GM12878 (cell line): ENCODE measurements around the gene ETV2. TPM values are rescaled to one million over a fixed set of nuclear protein-coding genes. Genes with fewer than 3 reads are reported as not detected.

Experiments used
- ASH2L ChIP-seq: fragments of 300-600, 200-600 bp; sonication (generic); IDR thresholded peaks from 2 replicates; pipeline ENCODE4 v1.6.1; 2017; ENCODE audit warnings: low read depth, mild to moderate bottlenecking, borderline replicate concordance
- ATF2 ChIP-seq: IDR thresholded peaks from 2 replicates; pipeline ENCODE4 v1.6.1; 2012; ENCODE audit warnings: low read length, inconsistent platforms
- CHD1 ChIP-seq: IDR thresholded peaks from 2 replicates; pipeline ENCODE4 v1.6.1; 2012; ENCODE audit warnings: low read depth, low read length, improper control_type of control experiment
- CTCF ChIP-seq, 3 experiments: IDR thresholded peaks in 2 of 3; conservative IDR thresholded peaks in 1 of 3; 2 replicates each; pipeline ENCODE4 v1.5.1; 2011; ENCODE audit warnings: low read depth in 3 of 3, low read length in 3 of 3, mild to moderate bottlenecking in 3 of 3, control low read depth in 2 of 3, moderate library complexity in 2 of 3, inconsistent platforms in 1 of 3, mixed read lengths in 1 of 3; ENCODE audit not compliant: control insufficient read depth in 2 of 3, insufficient read depth in 1 of 3; ENCODE audit errors: extremely low read depth in 1 of 3
- E4F1 ChIP-seq: fragments of 450-650 bp; IDR thresholded peaks from 2 replicates; pipeline ENCODE4 v1.6.1; 2018; ENCODE audit warnings: borderline replicate concordance, mild to moderate bottlenecking; ENCODE audit not compliant: partially characterized antibody
- FOXM1 ChIP-seq: IDR thresholded peaks from 2 replicates; pipeline ENCODE4 v1.6.1; 2012; ENCODE audit warnings: low read depth, mild to moderate bottlenecking, inconsistent platforms, low read length, moderate library complexity
- GABPA ChIP-seq: IDR thresholded peaks from 2 replicates; pipeline ENCODE4 v1.6.1; 2014; ENCODE audit warnings: antibody characterized with exemption, low read depth, mild to moderate bottlenecking, inconsistent platforms
- HSF1 ChIP-seq: fragments of 150-350 bp; IDR thresholded peaks from 2 replicates; pipeline ENCODE4 v1.6.1; 2014; ENCODE audit warnings: mild to moderate bottlenecking, low read depth, low read length
- IRF4 ChIP-seq: IDR thresholded peaks from 2 replicates; pipeline ENCODE4 v1.6.1; 2011; ENCODE audit warnings: low read depth, low read length
- JUNB ChIP-seq: IDR thresholded peaks from 2 replicates; pipeline ENCODE4 v1.6.1; 2016; ENCODE audit warnings: antibody characterized with exemption, mild to moderate bottlenecking
- MXI1 ChIP-seq: fragments of 150-350 bp; IDR thresholded peaks from 2 replicates; pipeline ENCODE4 v1.6.1; 2011; ENCODE audit warnings: low read depth, mild to moderate bottlenecking, inconsistent platforms, low read length, improper control_type of control experiment
- NR2C2 ChIP-seq: IDR thresholded peaks from 2 replicates; pipeline ENCODE4 v1.6.1; 2011; ENCODE audit warnings: borderline replicate concordance, low read depth; ENCODE audit not compliant: control insufficient read depth, insufficient read length
- PAX5 ChIP-seq: IDR thresholded peaks from 2 replicates; pipeline ENCODE4 v1.6.1; 2011; ENCODE audit warnings: low read depth, low read length, borderline replicate concordance
- PBX3 ChIP-seq: IDR thresholded peaks from 2 replicates; pipeline ENCODE4 v1.6.1; 2011; ENCODE audit warnings: mild to moderate bottlenecking, low read depth, low read length, moderate library complexity; ENCODE audit not compliant: insufficient replicate concordance
- SMAD1 ChIP-seq: fragments of 450-650 bp; IDR thresholded peaks from 2 replicates; pipeline ENCODE4 v1.6.1; 2018; ENCODE audit warnings: mild to moderate bottlenecking, low read depth; ENCODE audit not compliant: partially characterized antibody
- SREBF2 ChIP-seq: IDR thresholded peaks from 2 replicates; pipeline ENCODE4 v1.6.1; 2012; ENCODE audit warnings: mild to moderate bottlenecking, low read length
- SUPT20H ChIP-seq: IDR thresholded peaks from 2 replicates; pipeline ENCODE4 v1.6.1; 2011; ENCODE audit warnings: low read depth, mild to moderate bottlenecking, low read length, moderate library complexity, borderline replicate concordance; ENCODE audit not compliant: control insufficient read depth
- TCF12 ChIP-seq: IDR thresholded peaks from 2 replicates; pipeline ENCODE4 v1.6.1; 2011; ENCODE audit warnings: low read depth, mild to moderate bottlenecking, low read length
- TCF7 ChIP-seq: IDR thresholded peaks from 2 replicates; pipeline ENCODE4 v1.6.1; 2014; ENCODE audit warnings: antibody characterized with exemption, borderline replicate concordance
- ZBED1 ChIP-seq: IDR thresholded peaks from 2 replicates; pipeline ENCODE4 v1.6.1; 2016; ENCODE audit warnings: borderline replicate concordance
- ZNF384 ChIP-seq: IDR thresholded peaks from 2 replicates; pipeline ENCODE4 v1.6.1; 2012; ENCODE audit warnings: low read depth, mild to moderate bottlenecking, low read length, improper control_type of control experiment, borderline replicate concordance
- polyA plus RNA-seq, 11 experiments: library from polyadenylated mRNA; depleted of rRNA in 4 of 11; unstranded in 6 of 11; stranded (reverse) in 5 of 11; fragments of >200 nt; fragmentation: Nextera tagmentation in 4 of 11; fragmentation: Illumina TruSeq in 1 of 11; extraction: Ambion mirVana in 4 of 11; extraction: Trizol in 1 of 11; gene quantifications; 1 replicate in 1 of 11; 2 replicates in 10 of 11; pipeline versions ENCODE4 v1.2.1 to v1.2.3, GENCODE V29; 2011 to 2016; ENCODE audit warnings: inconsistent platforms in 2 of 11, missing spikeins in 2 of 11, low read depth in 1 of 11
- total RNA-seq, 4 experiments: library from RNA; depleted of rRNA in 3 of 4; stranded (reverse); fragments of >200 nt in 3 of 4; fragmentation: Illumina TruSeq in 1 of 4; extraction: Trizol in 1 of 4; gene quantifications; 2 replicates each; pipeline versions ENCODE4 v1.2.1 to v1.2.3, GENCODE V29; 2013 to 2021

The ETV2 gene
- total and polyA plus RNA-seq, 10 of the 15 experiments (the other 5 are each of a cell fraction or from before 2014, with no cell fraction given) = 0.10 to 1.4 (median 0.54) TPM; not detected in 1

- TF ChIP-seq MXI1 = peak; percentile 64; the same call in 1 of the 2 replicates
- no peak for TF ChIP-seq ATF2
- peak; percentile 92 for TF ChIP-seq GABPA
- TF ChIP-seq PAX5 = peak; percentile 42; the same call in 1 of the 2 replicates
- no peak for TF ChIP-seq ASH2L
- TF ChIP-seq SREBF2 = no peak
- TF ChIP-seq TCF12 = no peak
- TF ChIP-seq CHD1 = no peak
- TF ChIP-seq E4F1 = no peak
- TF ChIP-seq NR2C2 = no peak
- TF ChIP-seq FOXM1 = no peak
- TF ChIP-seq JUNB = no peak
- peak; percentile 95 for TF ChIP-seq PBX3
- TF ChIP-seq ZNF384 = no peak
- 0 out of 2 replicates have a peak, but pooled peaks have one; percentile 34 for TF ChIP-seq IRF4
- TF ChIP-seq SMAD1 = no peak
- TF ChIP-seq TCF7 = no peak
- TF ChIP-seq HSF1 = no peak
- no peak for TF ChIP-seq SUPT20H
- no peak for TF ChIP-seq ZBED1
- no peak for TF ChIP-seq CTCF (IDR thresholded peaks at IDR 0.05 in 2 of 3, conservative IDR thresholded peaks at IDR 0.05 in 1 of 3; ENCODE audit: control insufficient read depth in 2 of 3, extremely low read depth in 1 of 3, insufficient read depth in 1 of 3, low read depth in 3 of 3, low read length in 3 of 3)
Measured at GRCh38 chr19:35648017-35648961, 6.7 kb downstream of the ETV2 start, which contains the start of gene COX6B1 (continued).
